ENCODE results near the gene SDC4. TPM values are rescaled to one million over a fixed set of nuclear protein-coding genes. Genes with fewer than 3 reads are reported as not detected.

SDC4 gene
- total and polyA plus RNA-seq, 4 donors: 54.4 to 147 (median 83.6) TPM

- H3K9me3 ChIP-seq (ENCODE audit: control insufficient read depth in 4 of 4, low read length in 3 of 4): no peaks in the 10 kb centered on the region
- H3K9ac ChIP-seq (ENCODE audit: low read depth in 1 of 2, low read length in 2 of 2): no peak overlapping the region
- WGBS: 89% methylated on average over 21 of the region's 21 CpGs
- no peak overlapping the region for H3K27ac ChIP-seq (ENCODE audit: low read depth in 1 of 2, low read length in 2 of 2)
- TF ChIP-seq MAX (IDR thresholded peaks at IDR 0.05): no peak
- TF ChIP-seq CTCF (IDR thresholded peaks at IDR 0.05; ENCODE audit: low read depth, low read length, missing input control): no peak
- no peak for TF ChIP-seq HNF4G (IDR thresholded peaks at IDR 0.05)
- TF ChIP-seq EGR1 (IDR thresholded peaks at IDR 0.05; ENCODE audit: low read depth in 2 of 2): no peak
- no peak for TF ChIP-seq HNF4A (conservative IDR thresholded peaks at IDR 0.05)
- TF ChIP-seq RXRA (IDR thresholded peaks at IDR 0.05): no peak
- no peak for TF ChIP-seq TAF1 (conservative IDR thresholded peaks at IDR 0.05)
- no peak for TF ChIP-seq GABPA (IDR thresholded peaks at IDR 0.05 in 1 of 2, conservative IDR thresholded peaks at IDR 0.05 in 1 of 2)
- TF ChIP-seq, protein P1, sequence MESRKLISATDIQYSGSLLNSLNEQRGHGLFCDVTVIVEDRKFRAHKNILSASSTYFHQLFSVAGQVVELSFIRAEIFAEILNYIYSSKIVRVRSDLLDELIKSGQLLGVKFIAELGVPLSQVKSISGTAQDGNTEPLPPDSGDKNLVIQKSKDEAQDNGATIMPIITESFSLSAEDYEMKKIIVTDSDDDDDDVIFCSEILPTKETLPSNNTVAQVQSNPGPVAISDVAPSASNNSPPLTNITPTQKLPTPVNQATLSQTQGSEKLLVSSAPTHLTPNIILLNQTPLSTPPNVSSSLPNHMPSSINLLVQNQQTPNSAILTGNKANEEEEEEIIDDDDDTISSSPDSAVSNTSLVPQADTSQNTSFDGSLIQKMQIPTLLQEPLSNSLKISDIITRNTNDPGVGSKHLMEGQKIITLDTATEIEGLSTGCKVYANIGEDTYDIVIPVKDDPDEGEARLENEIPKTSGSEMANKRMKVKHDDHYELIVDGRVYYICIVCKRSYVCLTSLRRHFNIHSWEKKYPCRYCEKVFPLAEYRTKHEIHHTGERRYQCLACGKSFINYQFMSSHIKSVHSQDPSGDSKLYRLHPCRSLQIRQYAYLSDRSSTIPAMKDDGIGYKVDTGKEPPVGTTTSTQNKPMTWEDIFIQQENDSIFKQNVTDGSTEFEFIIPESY (IDR thresholded peaks at IDR 0.05): no peak
- TF ChIP-seq FOXA1 (IDR thresholded peaks at IDR 0.05): no peak
- TF ChIP-seq ATF3 (IDR thresholded peaks at IDR 0.05): no peak
- no peak for TF ChIP-seq JUND (IDR thresholded peaks at IDR 0.05)
- TF ChIP-seq REST (IDR thresholded peaks at IDR 0.05): no peak
- DNase-seq (ENCODE audit: low spot score): no peak
- no peaks in the 10 kb centered on the region for H3K27me3 ChIP-seq (ENCODE audit: control insufficient read depth in 4 of 4, insufficient read depth in 4 of 4, low read length in 3 of 4)
- no peak overlapping the region for H3K4me3 ChIP-seq (ENCODE audit: low read depth in 1 of 3, low read length in 3 of 3)
- no peaks in the 10 kb centered on the region for H3K4me1 ChIP-seq (ENCODE audit: control insufficient read depth in 4 of 4, insufficient read depth in 4 of 4, low read length in 3 of 4)
- H3K36me3 ChIP-seq (ENCODE audit: control insufficient read depth in 4 of 4, insufficient read depth in 3 of 4, low read depth in 1 of 4, low read length in 3 of 4): no peaks in the 10 kb centered on the region
Measured at GRCh38 chr20:45394221-45395113, 46.2 kb upstream of the SDC4 start.

GRCh38 chr20:45392733-45393132 lies 44.5 kb upstream of the SDC4 start:
- no peaks in the 10 kb centered on the region for H3K4me1 ChIP-seq (ENCODE audit: control insufficient read depth in 4 of 4, insufficient read depth in 4 of 4, low read length in 3 of 4)
- H3K27me3 ChIP-seq (ENCODE audit: control insufficient read depth in 4 of 4, insufficient read depth in 4 of 4, low read length in 3 of 4): no peaks in the 10 kb centered on the region
- no peak for DNase-seq (ENCODE audit: low spot score)
- no peaks in the 10 kb centered on the region for H3K36me3 ChIP-seq (ENCODE audit: control insufficient read depth in 4 of 4, insufficient read depth in 3 of 4, low read depth in 1 of 4, low read length in 3 of 4)
- no peak overlapping the region for H3K4me3 ChIP-seq (ENCODE audit: low read depth in 1 of 3, low read length in 3 of 3)
- H3K27ac ChIP-seq (ENCODE audit: low read depth in 1 of 2, low read length in 2 of 2): no peak overlapping the region
- WGBS: 86% methylated on average over 3 of the region's 3 CpGs
- H3K9ac ChIP-seq (ENCODE audit: low read depth in 1 of 2, low read length in 2 of 2): no peak overlapping the region
- H3K9me3 ChIP-seq (ENCODE audit: control insufficient read depth in 4 of 4, low read length in 3 of 4): no peaks in the 10 kb centered on the region
- TF ChIP-seq FOXA1 (IDR thresholded peaks at IDR 0.05): no peak
- no peak for TF ChIP-seq MAX (IDR thresholded peaks at IDR 0.05)
- TF ChIP-seq EGR1 (IDR thresholded peaks at IDR 0.05; ENCODE audit: low read depth in 2 of 2): no peak
- TF ChIP-seq TAF1 (conservative IDR thresholded peaks at IDR 0.05): no peak
- no peak for TF ChIP-seq SP1 (IDR thresholded peaks at IDR 0.05)
- TF ChIP-seq RXRA (IDR thresholded peaks at IDR 0.05): no peak
- TF ChIP-seq JUND (IDR thresholded peaks at IDR 0.05): no peak
- no peak for TF ChIP-seq HNF4A (conservative IDR thresholded peaks at IDR 0.05)
- no peak for TF ChIP-seq ATF3 (IDR thresholded peaks at IDR 0.05)
- TF ChIP-seq, protein P1 (IDR thresholded peaks at IDR 0.05): no peak
- TF ChIP-seq NR2F2 (IDR thresholded peaks at IDR 0.05): no peak
- no peak for TF ChIP-seq HNF4G (IDR thresholded peaks at IDR 0.05)
- TF ChIP-seq CTCF (IDR thresholded peaks at IDR 0.05; ENCODE audit: low read depth, low read length, missing input control): no peak
- TF ChIP-seq GABPA (IDR thresholded peaks at IDR 0.05 in 1 of 2, conservative IDR thresholded peaks at IDR 0.05 in 1 of 2): no peak
